ENCODE results near the gene SPEM1. TPM values are rescaled to one million over a fixed set of nuclear protein-coding genes. Genes with fewer than 3 reads are reported as not detected.
A peak's percentile ranks its signal among the peaks of the same experiment; 100 is the strongest.

Gene SPEM1
- total and polyA plus RNA-seq, 2 of the 13 experiments (the other 11 are each of a cell fraction or from before 2014, with no cell fraction given) = not detected

- 48% methylated on average over 5 of the region's 6 CpGs for WGBS (ENCODE audit: low lambda C conversion rate)
- in situ Hi-C loops (cut with HindIII; ENCODE audit: extremely low pct_ligation_motif_present, low pct_unique_long_range_greater_than_20kb) (no loop called here), intact Hi-C loops (cut with micrococcal nuclease; ENCODE audit: unreplicated experiment) (no loop called here)
- DNase-seq (ENCODE audit: low spot score) (no peak), FAIRE-seq (no peak), ATAC-seq (no peak)
- peaks cover 1 to 5% of the 10 kb centered on the region in 2 experiments; a peak in 1 of 5 replicates for H3K27me3 ChIP-seq (ENCODE audit: control insufficient read depth in 1 of 2, insufficient read depth in 2 of 2, low read length in 2 of 2)
- H3K9me3 ChIP-seq (ENCODE audit: low read length) = no peaks in the 10 kb centered on the region
- 0 out of 2 replicates have a peak, but pooled peaks cover 13% of the 10 kb centered on the region for H3K4me1 ChIP-seq (ENCODE audit: insufficient read depth, low read length)
- no peaks in the 10 kb centered on the region for H4K20me1 ChIP-seq (ENCODE audit: insufficient read depth, low read length)
- no peak overlapping the region for H3K4me2 ChIP-seq (ENCODE audit: low read depth, low read length)
- CTCF ChIA-PET (ENCODE audit: low intra/inter-chr PET ratio, low total read pairs) = no interaction called here
- H3K27ac ChIP-seq (ENCODE audit: extremely low read length, insufficient read depth, low read length) = no peak overlapping the region
- POLR2A ChIA-PET = no interaction called here
- H3K9ac ChIP-seq (ENCODE audit: insufficient read depth, low read depth, low read length) = no peak overlapping the region
- H3K36me3 ChIP-seq (replicated peaks in 1 of 2; ENCODE audit: control insufficient read depth in 1 of 2, insufficient read depth in 2 of 2, low read length in 2 of 2) = no peaks in the 10 kb centered on the region
- no TSS peak for BruUV-seq (replicated peaks)
- no peak overlapping the region for H3K4me3 ChIP-seq (replicated peaks in 1 of 3; ENCODE audit: insufficient read depth in 1 of 3, low read depth in 2 of 3, low read length in 3 of 3)
- H2AFZ ChIP-seq (ENCODE audit: low read length) = no peak overlapping the region
- H3K79me2 ChIP-seq (ENCODE audit: insufficient read depth, low read length) = no peaks in the 10 kb centered on the region
- TF ChIP-seq, protein P1, sequence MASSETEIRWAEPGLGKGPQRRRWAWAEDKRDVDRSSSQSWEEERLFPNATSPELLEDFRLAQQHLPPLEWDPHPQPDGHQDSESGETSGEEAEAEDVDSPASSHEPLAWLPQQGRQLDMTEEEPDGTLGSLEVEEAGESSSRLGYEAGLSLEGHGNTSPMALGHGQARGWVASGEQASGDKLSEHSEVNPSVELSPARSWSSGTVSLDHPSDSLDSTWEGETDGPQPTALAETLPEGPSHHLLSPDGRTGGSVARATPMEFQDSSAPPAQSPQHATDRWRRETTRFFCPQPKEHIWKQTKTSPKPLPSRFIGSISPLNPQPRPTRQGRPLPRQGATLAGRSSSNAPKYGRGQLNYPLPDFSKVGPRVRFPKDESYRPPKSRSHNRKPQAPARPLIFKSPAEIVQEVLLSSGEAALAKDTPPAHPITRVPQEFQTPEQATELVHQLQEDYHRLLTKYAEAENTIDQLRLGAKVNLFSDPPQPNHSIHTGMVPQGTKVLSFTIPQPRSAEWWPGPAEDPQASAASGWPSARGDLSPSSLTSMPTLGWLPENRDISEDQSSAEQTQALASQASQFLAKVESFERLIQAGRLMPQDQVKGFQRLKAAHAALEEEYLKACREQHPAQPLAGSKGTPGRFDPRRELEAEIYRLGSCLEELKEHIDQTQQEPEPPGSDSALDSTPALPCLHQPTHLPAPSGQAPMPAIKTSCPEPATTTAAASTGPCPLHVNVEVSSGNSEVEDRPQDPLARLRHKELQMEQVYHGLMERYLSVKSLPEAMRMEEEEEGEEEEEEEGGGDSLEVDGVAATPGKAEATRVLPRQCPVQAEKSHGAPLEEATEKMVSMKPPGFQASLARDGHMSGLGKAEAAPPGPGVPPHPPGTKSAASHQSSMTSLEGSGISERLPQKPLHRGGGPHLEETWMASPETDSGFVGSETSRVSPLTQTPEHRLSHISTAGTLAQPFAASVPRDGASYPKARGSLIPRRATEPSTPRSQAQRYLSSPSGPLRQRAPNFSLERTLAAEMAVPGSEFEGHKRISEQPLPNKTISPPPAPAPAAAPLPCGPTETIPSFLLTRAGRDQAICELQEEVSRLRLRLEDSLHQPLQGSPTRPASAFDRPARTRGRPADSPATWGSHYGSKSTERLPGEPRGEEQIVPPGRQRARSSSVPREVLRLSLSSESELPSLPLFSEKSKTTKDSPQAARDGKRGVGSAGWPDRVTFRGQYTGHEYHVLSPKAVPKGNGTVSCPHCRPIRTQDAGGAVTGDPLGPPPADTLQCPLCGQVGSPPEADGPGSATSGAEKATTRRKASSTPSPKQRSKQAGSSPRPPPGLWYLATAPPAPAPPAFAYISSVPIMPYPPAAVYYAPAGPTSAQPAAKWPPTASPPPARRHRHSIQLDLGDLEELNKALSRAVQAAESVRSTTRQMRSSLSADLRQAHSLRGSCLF (CRISPR knock-in tag; IDR thresholded peaks at IDR 0.05; ENCODE audit: borderline replicate concordance) = no peak
- TF ChIP-seq ZMAT5 (CRISPR knock-in tag; IDR thresholded peaks at IDR 0.05; ENCODE audit: borderline replicate concordance, low read depth) (no peak), HDAC6 (IDR thresholded peaks at IDR 0.05; ENCODE audit: low read depth, low read length) (no peak), ZNF260 (CRISPR knock-in tag; IDR thresholded peaks at IDR 0.05; ENCODE audit: borderline replicate concordance, low read depth) (no peak), CTCF (CRISPR knock-in tag; IDR thresholded peaks at IDR 0.05) (peak; percentile 40), ATF1 (CRISPR knock-in tag; IDR thresholded peaks at IDR 0.05) (no peak), ZNF280D (CRISPR knock-in tag; IDR thresholded peaks at IDR 0.05) (no peak)
- TF ChIP-seq, protein P2, sequence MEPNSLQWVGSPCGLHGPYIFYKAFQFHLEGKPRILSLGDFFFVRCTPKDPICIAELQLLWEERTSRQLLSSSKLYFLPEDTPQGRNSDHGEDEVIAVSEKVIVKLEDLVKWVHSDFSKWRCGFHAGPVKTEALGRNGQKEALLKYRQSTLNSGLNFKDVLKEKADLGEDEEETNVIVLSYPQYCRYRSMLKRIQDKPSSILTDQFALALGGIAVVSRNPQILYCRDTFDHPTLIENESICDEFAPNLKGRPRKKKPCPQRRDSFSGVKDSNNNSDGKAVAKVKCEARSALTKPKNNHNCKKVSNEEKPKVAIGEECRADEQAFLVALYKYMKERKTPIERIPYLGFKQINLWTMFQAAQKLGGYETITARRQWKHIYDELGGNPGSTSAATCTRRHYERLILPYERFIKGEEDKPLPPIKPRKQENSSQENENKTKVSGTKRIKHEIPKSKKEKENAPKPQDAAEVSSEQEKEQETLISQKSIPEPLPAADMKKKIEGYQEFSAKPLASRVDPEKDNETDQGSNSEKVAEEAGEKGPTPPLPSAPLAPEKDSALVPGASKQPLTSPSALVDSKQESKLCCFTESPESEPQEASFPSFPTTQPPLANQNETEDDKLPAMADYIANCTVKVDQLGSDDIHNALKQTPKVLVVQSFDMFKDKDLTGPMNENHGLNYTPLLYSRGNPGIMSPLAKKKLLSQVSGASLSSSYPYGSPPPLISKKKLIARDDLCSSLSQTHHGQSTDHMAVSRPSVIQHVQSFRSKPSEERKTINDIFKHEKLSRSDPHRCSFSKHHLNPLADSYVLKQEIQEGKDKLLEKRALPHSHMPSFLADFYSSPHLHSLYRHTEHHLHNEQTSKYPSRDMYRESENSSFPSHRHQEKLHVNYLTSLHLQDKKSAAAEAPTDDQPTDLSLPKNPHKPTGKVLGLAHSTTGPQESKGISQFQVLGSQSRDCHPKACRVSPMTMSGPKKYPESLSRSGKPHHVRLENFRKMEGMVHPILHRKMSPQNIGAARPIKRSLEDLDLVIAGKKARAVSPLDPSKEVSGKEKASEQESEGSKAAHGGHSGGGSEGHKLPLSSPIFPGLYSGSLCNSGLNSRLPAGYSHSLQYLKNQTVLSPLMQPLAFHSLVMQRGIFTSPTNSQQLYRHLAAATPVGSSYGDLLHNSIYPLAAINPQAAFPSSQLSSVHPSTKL (CRISPR knock-in tag; IDR thresholded peaks at IDR 0.05) = no peak
- TF ChIP-seq, protein P3, sequence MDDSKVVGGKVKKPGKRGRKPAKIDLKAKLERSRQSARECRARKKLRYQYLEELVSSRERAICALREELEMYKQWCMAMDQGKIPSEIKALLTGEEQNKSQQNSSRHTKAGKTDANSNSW (CRISPR knock-in tag; IDR thresholded peaks at IDR 0.05; ENCODE audit: borderline replicate concordance) = no peak
Measured at GRCh38 chr17:7416323-7416722, 3.8 kb upstream of the SPEM1 start.
